ENCODE measurements around the gene PUDP.
"Not testable (repeated sequence)": the region's sequence is repeated elsewhere in the genome, so short reads cannot be mapped to it uniquely, and the experiment has no call there.

PUDP gene

DNA sequence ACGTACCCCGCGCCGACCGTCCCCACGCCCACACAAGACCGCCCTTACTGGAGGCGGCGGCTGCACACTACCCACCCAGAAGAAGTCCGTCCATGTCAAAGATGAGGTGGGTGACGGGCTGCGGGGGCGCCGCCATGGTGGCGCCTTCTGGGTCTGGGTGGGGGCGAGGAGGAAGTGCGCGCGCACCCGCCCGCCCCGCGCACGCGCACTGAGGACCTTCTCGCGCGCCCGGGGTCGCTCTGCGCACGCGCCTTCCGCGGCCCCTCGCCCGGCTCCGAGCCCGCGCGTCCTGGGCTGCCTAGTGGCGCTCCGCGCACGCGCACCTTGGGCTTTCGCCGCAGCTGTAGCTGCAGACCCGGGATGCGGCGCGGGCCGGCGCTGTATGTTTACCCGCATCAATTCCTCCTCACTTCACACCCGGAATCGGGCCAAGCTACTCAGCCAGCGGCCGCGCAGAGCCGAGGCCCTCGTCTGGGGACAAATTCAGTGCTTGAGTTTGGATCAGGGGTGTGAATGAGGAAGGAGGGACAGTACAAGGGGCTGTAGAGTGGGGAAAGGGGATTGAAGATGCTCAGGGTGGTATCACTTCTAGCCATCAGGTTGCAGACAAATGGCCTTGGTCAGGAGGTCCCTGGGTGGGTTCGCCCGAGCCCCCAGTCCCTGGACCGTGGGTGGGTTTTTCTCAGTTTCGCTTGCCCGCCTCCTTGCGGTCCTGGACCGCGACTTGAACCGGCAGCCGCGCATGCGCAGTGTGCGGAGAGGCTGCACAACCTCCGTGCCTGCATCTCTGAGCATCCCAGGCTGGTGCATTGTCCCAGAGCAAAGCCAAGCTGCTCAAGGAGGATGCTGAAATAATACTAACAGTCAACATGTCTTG, at the start of gene PUDP:
PUDP (minus strand) TSS at position 176 of the 877 bp plus-strand sequence; CDS start at position 136, 40 bp downstream.
- DNase-seq (ENCODE audit: low read depth) = peak; percentile 88

DNA sequence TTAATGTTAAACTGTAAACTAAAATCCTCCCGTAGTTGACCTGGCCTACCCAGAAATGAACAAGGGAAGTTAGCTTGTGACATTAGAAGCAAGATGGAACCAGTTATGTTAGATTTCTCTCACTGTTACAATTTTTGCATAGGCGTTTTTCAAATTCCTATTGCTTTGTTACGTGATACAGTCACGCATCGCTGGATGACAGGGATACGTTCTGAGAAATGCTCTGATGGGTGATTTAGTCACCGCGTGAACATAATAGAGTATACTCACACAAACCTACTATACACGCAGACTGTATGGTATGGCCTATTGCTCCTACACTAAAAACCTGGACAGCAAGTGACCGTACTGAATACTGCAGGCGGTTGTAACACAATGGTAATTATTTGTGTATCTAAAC, 46.7 kb upstream of the PUDP start:
- no peak for DNase-seq (ENCODE audit: low read depth)

DNA sequence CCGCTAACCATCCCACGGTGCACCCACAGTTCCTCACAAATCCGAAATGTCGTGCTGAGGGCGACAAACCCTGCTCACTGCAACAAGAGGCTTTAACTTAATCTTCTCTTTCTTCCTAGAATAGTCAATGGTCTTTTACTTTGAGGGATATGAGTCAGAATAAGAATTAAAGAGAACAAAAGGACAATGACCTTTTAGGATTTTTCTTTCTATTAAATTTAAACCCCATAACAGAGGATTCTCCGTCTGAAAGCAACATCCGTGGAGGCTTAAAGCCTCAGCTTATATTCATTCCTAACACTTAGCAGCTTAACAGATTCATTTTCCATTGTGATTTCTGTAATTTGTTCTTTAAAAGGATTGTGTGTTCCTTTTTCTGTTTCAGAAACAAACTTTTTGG, 44.9 kb upstream of the PUDP start:
- DNase-seq (ENCODE audit: low read depth) = no peak

DNA sequence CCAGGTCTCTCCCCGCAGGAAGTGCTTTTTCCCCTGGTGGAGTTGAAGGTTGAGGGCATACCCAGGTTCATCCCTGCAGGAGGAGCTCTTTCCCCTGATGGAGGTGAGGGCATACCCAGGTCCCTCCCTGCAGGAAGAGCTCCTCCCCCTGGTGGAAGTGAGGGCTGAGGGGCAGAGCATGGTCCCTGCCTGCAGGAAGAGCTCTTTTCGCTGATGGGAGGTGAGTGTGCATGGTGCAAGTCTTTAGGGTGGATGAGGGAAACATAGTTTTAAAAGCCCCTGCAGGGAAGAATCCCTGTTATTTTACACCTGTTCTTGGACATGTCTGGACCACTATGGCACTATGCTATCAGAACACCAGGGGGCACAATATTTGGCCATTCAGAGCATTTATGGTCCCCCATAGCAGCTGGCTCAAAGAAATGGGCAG, 43.7 kb upstream of the PUDP start:
- DNase-seq (ENCODE audit: low read depth) = no peak

GRCh38 chrX:7190157-7190556, 42.2 kb upstream of the PUDP start:
- no peak for DNase-seq (ENCODE audit: low read depth)

DNA sequence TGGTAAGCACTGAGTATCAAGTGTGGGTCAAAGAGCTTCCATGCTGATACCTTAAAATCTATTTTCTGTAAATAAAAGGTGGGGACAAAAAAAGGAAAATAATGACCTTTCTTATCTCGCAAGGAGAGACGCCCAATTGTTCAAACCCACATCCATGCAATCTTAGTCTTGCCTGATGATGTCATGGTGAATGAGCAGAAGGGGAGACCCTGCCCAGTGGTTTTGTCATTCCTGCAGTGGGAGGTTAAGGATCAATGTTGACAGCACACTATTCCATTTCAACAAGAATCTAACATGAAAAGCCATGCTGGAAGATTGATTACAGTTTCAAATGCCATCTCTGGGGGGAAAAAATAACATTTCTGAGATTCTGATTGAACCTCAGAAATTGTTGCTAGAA, 40.7 kb upstream of the PUDP start:
- no peak for DNase-seq (ENCODE audit: low read depth)

DNA sequence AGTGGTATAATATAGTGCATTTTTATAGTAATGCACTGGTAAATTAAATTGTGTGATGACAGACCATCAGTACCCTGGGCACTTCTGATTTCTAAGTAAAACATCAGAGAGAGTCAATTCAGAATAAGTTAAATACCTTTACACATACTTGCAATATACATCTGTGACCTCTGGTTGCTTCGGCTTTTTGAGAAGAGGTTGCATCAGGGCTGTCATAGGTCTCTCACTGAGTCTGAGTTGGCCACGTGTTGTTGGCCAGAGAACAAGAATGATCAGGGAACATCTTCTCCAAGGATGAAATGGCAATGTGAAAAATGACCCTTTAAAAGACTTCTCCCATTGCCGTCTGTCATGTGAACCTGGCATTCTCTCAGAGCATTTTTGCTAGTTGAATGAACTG, 36.9 kb upstream of the PUDP start:
- no peak for DNase-seq (ENCODE audit: low read depth)

DNA sequence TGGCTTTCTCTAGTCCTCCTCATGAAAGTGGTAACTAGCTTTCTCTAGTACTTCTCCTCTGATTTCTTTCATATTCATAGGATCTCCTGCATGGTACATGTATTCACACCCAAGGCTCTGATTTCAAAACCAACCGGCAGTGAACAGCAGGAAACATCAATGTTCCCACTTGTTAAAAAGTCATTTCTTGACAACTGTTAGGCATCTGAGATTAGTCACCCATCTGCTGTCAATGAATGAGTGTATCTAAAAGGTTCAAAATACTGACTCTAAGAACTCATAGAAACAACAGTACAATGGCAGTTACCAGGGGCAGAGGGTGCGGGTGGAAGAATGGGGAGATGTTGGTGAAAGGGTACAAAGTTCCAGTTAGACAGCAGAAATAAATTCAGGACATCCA, 31.5 kb upstream of the PUDP start:
- no peak for DNase-seq (ENCODE audit: low read depth)

DNA sequence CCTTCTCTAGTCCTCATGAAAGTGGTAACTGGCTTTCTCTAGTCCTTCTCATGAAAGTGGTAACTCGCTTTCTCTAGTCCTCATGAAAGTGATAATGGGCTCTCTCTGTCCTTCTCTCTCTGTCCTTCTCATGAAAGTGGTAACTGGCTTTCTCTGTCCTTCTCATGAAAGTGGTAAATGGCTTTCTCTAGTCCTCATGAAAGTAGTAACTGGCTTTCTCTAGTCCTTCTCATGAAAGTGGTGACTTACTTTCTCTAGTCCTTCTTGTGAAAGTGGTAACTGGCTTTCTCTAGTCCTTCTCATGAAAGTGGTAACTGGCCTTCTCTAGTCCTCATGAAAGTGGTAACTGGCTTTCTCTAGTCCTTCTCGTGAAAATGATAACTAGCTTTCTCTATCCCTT, 30.9 kb upstream of the PUDP start:
- DNase-seq (ENCODE audit: low read depth) = not testable (repeated sequence)

- DNase-seq (ENCODE audit: low read depth) = peak; percentile 33
Measured at GRCh38 chrX:7170898-7171297, 22.9 kb upstream of the PUDP start.

DNA sequence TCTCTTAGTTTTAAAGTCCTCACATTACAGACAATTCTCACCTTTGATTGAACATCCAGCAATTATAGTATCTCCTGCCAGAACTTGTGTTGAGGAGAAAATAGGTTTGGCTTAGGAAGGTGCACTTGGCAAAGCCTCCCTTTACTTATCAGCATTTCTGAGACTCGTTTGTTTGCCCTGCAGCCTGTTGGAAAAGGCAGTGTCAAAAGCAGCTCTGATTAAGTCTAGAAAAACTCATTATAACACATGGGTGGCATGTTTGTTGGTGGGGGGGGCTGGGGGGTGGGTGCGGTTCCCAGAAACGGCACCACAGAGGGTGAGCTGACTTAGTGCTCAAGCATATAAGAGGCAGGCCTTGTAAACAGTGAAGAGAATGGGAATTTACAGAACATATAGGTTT, 21.7 kb upstream of the PUDP start:
- no peak for DNase-seq (ENCODE audit: low read depth)

GRCh38 chrX:7168371-7168770, 20.4 kb upstream of the PUDP start:
- DNase-seq (ENCODE audit: low read depth) = no peak

DNA sequence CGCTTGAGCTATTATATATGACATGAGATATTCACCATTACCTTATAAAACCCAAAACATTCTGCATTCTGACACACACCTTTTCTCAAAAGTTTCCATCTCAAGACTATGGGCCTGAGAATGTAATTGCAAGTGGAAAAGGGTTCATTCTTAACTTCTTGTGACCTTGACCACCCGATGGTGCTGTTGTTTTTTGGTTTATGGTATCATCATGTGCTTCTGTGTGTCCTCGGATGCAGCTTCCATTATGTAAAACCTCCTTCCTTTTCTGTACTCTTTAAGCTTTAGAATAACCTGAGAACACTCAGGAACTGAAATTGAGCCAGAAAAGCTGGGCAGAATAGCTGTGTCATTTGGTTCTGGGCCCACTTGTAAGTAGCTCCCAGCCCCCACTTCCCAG, 16.2 kb upstream of the PUDP start:
- no peak for DNase-seq (ENCODE audit: low read depth)

- DNase-seq (ENCODE audit: low read depth) = no peak
Measured at GRCh38 chrX:7163146-7163677, 15.3 kb upstream of the PUDP start.

- DNase-seq (ENCODE audit: low read depth) = no peak
Measured at GRCh38 chrX:7159149-7159861, 11.4 kb upstream of the PUDP start.

DNA sequence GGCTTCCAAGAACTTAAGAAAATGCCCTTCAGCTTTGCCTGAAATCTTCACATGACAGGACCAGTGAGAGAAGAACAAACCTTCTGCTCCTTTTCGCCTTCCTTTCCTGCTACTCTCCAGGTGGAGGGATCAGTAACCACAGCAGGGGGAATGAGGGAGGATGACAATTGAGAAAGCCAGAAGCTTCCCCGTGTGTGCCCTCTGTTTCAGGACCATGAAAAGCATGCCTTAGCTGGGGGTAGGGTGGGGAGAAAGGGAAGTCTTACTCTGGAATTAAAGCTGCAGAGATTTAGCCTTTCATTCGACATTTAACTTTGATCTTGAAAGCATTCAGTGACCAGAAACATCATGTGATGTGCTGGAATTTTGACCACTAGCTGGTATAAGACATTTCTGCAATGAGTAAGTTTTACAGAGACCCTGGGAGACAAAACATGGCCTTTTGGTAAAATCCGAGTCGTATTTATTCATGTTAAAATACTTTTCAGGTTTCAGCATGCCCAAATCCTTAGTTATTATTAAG, 10.6 kb upstream of the PUDP start:
- DNase-seq (ENCODE audit: low read depth) = no peak

GRCh38 chrX:7156879-7157278, 8.9 kb upstream of the PUDP start:
- no peak for DNase-seq (ENCODE audit: low read depth)

DNA sequence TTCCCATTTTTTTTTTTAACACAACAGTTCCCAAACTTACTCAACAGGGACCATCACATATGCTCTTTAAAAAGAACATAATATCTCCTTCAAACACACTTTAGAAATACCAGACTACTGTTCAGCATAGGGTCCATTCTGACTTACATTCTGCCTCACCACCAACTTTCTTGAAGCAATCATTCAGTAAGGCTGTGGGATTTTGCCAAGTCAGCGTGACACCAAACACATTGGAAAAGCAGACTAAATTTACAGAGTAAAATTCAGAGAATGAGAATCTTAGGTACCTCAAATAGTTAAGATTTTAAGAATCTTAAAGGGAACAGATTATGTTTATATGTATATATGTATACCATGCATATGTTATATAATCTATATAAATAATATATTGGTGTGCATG, 7.2 kb upstream of the PUDP start:
- no peak for DNase-seq (ENCODE audit: low read depth)

- no peak for DNase-seq (ENCODE audit: low read depth)
Measured at GRCh38 chrX:7154041-7154597, 6.2 kb upstream of the PUDP start.

DNA sequence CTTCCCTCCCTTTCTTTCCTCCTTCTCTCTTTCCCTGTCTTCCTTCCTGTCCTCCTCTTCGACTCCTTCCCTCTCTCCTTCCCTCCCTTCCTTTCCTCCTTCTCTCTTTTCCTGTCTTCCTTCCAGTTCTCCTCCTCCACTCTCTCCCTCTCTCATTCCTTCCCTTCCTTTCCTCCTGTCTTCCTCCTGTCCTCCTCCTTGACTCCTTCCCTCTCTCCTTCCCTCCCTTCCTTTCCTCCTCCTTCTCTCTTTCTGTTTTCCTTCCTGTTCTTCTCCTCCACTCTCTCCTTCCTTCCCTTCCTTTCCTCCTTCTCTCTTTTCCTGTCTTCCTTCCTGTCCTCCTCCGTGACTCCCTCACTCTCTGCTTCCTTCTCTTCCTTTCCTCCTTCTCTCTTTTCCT, 5.3 kb upstream of the PUDP start:
- no peak for DNase-seq (ENCODE audit: low read depth)

- DNase-seq (ENCODE audit: low read depth) = no peak
Measured at GRCh38 chrX:7149411-7149810, 1.5 kb upstream of the PUDP start.

- peak; percentile 33 for DNase-seq (ENCODE audit: low read depth)
Measured at GRCh38 chrX:7147413-7147977, 458 bp downstream of the PUDP start, which contains the start of gene STS. Gene STS, plus strand, starts transcription at chrX:7147712. Its CDS starts 105,488 bp downstream, at chrX:7253200.
